Osteocyte (in vitro differentiated cells): ENCODE data around the gene PLK1. TPM values are rescaled to one million over a fixed set of nuclear protein-coding genes. Genes with fewer than 3 reads are reported as not detected.

Experiments used
- DNase-seq: peaks from one replicate; pipeline ENCODE4 v3.0.0; 2021; ENCODE audit warnings: mixed read lengths; ENCODE audit not compliant: unreplicated experiment; ENCODE audit errors: extremely low spot score
- H3K27ac Mint-ChIP-seq: one replicate; pipeline ENCODE4 v1.8.0; 2021; ENCODE audit warnings: mild to moderate bottlenecking, mixed read lengths; ENCODE audit not compliant: unreplicated experiment
- H3K27me3 Mint-ChIP-seq: one replicate; pipeline ENCODE4 v1.8.0; 2021; ENCODE audit warnings: mixed read lengths; ENCODE audit not compliant: unreplicated experiment
- H3K36me3 Mint-ChIP-seq: one replicate; pipeline ENCODE4 v1.8.0; 2021; ENCODE audit warnings: mixed read lengths; ENCODE audit not compliant: unreplicated experiment
- H3K4me1 Mint-ChIP-seq: one replicate; pipeline ENCODE4 v1.8.0; 2021; ENCODE audit warnings: mixed read lengths; ENCODE audit not compliant: unreplicated experiment
- H3K4me3 Mint-ChIP-seq: one replicate; pipeline ENCODE4 v1.8.0; 2021; ENCODE audit warnings: mild to moderate bottlenecking, moderate library complexity, mixed read lengths; ENCODE audit not compliant: unreplicated experiment
- H3K9me3 Mint-ChIP-seq: one replicate; pipeline ENCODE4 v1.8.0; 2021; ENCODE audit warnings: mixed read lengths; ENCODE audit not compliant: unreplicated experiment
- total RNA-seq: library from RNA; stranded (reverse); gene quantifications from 2 replicates; pipeline ENCODE4 v1.2.1, GENCODE V29; 2021
- TF ChIP-seq, protein P1 (sequence below): fragments of 200-600 bp; sonication (generic); IDR thresholded peaks from 2 replicates; pipeline ENCODE4 v1.5.0; 2021; ENCODE audit warnings: antibody characterized with exemption, mild to moderate bottlenecking, moderate library complexity

The PLK1 gene
- total RNA-seq, 1 donor from 2014 or later: 17.8 TPM

DNA sequence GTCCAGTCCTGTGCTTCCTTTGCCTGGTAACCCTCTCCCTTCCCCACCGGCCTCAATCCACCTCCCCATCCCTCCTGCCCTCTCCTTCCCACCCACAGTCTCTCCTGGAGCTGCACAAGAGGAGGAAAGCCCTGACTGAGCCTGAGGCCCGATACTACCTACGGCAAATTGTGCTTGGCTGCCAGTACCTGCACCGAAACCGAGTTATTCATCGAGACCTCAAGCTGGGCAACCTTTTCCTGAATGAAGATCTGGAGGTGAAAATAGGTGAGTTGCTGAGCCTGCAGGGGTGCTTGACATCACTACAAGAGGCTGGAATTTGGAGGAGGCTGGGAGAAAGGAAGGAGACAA lies 1.3 kb downstream of the PLK1 start:
- no peaks in the 10 kb centered on the region for H3K27me3 Mint-ChIP-seq
- TF ChIP-seq, protein P1, sequence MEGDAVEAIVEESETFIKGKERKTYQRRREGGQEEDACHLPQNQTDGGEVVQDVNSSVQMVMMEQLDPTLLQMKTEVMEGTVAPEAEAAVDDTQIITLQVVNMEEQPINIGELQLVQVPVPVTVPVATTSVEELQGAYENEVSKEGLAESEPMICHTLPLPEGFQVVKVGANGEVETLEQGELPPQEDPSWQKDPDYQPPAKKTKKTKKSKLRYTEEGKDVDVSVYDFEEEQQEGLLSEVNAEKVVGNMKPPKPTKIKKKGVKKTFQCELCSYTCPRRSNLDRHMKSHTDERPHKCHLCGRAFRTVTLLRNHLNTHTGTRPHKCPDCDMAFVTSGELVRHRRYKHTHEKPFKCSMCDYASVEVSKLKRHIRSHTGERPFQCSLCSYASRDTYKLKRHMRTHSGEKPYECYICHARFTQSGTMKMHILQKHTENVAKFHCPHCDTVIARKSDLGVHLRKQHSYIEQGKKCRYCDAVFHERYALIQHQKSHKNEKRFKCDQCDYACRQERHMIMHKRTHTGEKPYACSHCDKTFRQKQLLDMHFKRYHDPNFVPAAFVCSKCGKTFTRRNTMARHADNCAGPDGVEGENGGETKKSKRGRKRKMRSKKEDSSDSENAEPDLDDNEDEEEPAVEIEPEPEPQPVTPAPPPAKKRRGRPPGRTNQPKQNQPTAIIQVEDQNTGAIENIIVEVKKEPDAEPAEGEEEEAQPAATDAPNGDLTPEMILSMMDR: no peak
- H3K4me3 Mint-ChIP-seq: peak overlapping the region; percentile 78
- H3K36me3 Mint-ChIP-seq: peaks cover 7% of the 10 kb centered on the region
- H3K9me3 Mint-ChIP-seq: no peaks in the 10 kb centered on the region
- no peak overlapping the region for H3K27ac Mint-ChIP-seq
- DNase-seq: no peak
- peaks cover 29% of the 10 kb centered on the region for H3K4me1 Mint-ChIP-seq

DNA sequence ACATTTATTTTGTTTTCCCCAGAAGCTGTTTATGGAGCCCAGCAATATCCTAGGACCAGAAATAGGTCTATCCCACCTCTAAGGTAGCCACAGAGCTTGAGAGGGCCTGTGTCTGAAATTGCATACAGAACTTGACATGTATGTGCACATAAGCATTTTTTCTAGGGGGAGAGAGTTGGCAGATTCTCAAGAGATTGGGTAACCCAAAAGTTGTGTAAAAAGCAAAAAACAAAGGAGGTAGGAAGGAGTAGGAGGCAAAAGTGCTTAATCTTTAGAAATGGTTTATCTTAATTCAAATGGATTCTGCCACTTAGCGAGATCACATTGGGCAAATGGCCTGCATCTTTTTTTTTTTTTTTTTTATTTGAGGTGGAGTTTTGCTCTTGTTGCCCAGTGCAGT lies 3.5 kb downstream of the PLK1 start:
- H3K4me3 Mint-ChIP-seq: no peak overlapping the region
- no peak overlapping the region for H3K27ac Mint-ChIP-seq
- no peak for DNase-seq
- no peaks in the 10 kb centered on the region for H3K27me3 Mint-ChIP-seq
- no peaks in the 10 kb centered on the region for H3K9me3 Mint-ChIP-seq
- TF ChIP-seq, protein P1: no peak
- H3K36me3 Mint-ChIP-seq: peaks cover 14% of the 10 kb centered on the region
- H3K4me1 Mint-ChIP-seq: peaks cover 29% of the 10 kb centered on the region

DNA sequence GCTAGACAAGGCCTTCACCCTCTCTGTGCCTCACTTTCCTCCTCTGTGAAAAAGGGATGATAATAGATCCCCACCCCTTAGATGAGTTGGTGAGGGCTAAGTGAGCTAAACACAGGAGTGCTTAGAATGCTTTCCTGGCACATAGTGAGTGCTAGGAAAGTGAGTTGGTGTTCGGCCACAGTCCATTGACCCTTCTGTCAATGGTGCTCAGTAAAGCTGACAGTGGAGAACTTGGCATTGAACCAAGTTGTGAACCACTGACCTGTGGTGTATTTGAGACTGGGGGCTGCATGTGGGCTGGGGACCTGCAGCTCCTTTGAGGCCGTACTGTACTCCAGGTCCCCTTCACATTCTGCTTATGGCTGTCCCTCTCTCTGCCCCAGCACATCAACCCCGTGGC lies 4.8 kb downstream of the PLK1 start:
- no peak for DNase-seq
- Mint-ChIP-seq H3K4me3 (no peak overlapping the region), H3K36me3 (peaks cover 22% of the 10 kb centered on the region), H3K4me1 (peaks cover 24% of the 10 kb centered on the region), H3K27ac (no peak overlapping the region), H3K27me3 (no peaks in the 10 kb centered on the region), H3K9me3 (no peaks in the 10 kb centered on the region)
- TF ChIP-seq, protein P1: no peak

DNA sequence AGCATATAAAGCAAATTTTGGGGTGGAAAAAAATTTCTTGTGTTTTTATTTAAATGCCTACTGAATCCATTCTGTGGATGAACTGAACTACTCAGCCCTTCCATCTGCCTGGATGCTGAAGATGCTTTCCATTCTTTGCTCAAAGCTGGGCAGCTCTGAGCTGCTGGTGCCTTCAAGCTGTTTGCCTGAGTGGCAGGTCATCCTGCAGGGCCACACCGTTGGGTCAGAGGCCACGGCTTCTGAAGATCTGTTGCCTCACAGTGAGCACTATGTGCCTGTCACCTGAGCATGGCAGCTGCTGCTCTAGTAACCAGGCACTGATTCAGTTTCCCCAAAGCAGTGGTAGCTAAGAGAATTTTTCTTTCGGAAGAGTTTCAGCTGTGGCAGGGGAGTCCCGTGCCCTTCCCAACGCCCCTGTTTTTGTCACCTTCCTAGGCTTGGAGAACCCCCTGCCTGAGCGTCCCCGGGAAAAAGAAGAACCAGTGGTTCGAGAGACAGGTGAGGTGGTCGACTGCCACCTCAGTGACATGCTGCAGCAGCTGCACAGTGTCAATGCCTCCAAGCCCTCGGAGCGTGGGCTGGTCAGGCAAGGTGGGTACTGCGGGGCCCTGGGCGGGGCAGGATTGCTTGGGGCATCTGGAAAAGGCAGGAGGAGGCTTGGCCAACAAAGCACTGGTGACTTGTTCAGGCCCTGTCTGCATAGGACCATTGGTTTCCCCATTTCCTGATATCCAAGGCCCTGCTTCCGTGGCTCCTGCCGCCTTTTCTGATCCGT lies 8.5 kb downstream of the PLK1 start:
- Mint-ChIP-seq H3K4me3 (no peak overlapping the region), H3K27me3 (no peaks in the 10 kb centered on the region), H3K36me3 (peaks cover 29% of the 10 kb centered on the region), H3K9me3 (no peaks in the 10 kb centered on the region), H3K4me1 (peaks cover 2% of the 10 kb centered on the region), H3K27ac (no peak overlapping the region)
- TF ChIP-seq, protein P1: no peak
- no peak for DNase-seq

DNA sequence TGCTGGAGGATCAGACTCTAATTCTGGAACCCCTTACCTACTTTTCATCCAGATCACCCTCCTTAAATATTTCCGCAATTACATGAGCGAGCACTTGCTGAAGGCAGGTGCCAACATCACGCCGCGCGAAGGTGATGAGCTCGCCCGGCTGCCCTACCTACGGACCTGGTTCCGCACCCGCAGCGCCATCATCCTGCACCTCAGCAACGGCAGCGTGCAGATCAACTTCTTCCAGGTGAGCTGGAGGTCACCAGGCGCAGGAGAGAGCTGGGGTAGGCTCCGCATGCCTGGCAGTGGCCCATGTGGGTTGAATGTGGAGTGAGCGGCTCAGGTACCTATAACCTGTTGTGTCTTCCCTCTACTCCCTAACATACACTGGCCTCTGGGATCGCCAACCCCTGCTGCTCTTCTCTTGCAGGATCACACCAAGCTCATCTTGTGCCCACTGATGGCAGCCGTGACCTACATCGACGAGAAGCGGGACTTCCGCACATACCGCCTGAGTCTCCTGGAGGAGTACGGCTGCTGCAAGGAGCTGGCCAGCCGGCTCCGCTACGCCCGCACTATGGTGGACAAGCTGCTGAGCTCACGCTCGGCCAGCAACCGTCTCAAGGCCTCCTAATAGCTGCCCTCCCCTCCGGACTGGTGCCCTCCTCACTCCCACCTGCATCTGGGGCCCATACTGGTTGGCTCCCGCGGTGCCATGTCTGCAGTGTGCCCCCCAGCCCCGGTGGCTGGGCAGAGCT lies 10.9 kb downstream of the PLK1 start:
- Mint-ChIP-seq H3K27ac (no peak overlapping the region), H3K9me3 (no peaks in the 10 kb centered on the region), H3K27me3 (no peaks in the 10 kb centered on the region), H3K36me3 (peaks cover 29% of the 10 kb centered on the region), H3K4me1 (peaks cover 6% of the 10 kb centered on the region), H3K4me3 (no peak overlapping the region)
- DNase-seq: no peak
- TF ChIP-seq, protein P1: no peak
